Measurements from ENCODE around the gene WDR6. TPM values are rescaled to one million over a fixed set of nuclear protein-coding genes. Genes with fewer than 3 reads are reported as not detected.
A peak's percentile ranks its signal among the peaks of the same experiment; 100 is the strongest.

Gene WDR6
- polyA plus RNA-seq, 3 donors = 153 to 177 (median 168) TPM

DNA sequence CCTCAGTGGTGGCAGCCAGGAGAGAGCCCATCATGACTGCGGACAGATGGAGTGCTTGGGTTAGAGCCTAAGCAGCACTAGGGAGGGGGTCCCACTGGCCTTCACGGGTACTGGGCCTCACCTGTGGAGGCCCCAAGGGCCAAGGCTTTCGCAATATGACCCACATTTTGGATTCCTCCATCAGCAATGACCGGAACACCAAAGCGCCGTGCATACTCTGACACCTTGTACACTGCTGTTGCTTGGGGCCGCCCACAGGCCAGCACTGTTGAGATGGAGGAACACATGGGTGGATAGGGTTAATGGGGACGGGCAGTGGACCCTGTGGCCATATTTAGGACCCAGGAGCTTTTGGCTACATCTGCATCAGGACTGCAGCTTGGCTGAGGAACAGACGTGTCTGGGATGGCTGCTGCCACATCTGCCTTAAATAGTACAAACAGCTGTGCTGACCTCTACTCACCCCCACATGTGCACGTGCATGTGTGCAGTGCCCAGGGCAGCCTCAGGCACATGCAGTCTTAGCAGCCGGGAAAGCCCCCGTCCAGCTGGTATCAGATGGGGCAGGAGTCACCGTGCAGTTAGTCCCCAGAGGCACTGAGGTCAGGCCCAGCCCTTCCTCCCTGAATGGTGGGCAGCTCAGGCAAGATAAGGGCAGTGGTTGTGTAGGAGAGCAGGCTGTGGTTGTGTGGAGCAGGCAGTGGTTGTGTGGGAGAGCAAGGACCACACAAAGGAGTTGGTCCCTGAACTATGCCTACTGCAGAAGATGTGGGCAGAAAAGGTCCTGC, 18.0 kb downstream of the WDR6 start:
- DNase-seq (ENCODE audit: low read depth in 3 of 3, low spot score in 2 of 3) = no peak

DNA sequence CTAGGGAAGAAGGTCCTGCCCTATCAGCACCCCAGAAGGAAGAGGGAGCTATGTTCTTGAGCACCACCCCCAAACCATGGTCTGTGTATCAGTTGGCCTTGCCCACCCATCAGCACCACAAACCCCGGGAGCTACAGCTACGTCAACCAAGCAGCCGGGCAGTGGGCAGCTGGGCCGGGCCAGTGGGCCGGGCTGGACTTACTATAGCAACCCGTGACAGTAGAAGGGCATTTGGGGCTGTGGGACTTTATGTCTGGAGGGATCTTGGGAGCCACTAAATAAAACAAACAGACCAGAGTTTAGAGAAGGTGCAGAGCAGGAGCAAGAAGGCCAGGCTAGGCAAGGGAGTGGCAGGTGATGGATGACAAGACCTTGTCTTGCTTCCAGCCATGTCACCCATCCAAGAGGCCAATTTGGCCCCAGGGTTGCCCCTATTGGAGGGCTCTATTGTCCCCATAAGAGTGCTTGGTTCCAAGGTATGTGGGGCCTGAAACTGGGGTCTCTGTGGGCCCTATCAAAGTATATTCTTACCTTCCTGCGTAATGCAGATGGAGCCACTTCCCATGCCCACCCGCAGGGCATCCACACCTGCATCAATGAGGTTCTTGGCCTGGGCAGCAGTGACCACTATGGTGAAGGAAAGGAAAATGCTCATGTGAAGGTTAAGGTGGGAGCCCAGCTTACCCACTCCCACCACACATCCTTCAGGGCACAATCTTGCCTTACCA, 18.8 kb downstream of the WDR6 start:
- DNase-seq (ENCODE audit: low read depth in 3 of 3, low spot score in 2 of 3) = no peak

DNA sequence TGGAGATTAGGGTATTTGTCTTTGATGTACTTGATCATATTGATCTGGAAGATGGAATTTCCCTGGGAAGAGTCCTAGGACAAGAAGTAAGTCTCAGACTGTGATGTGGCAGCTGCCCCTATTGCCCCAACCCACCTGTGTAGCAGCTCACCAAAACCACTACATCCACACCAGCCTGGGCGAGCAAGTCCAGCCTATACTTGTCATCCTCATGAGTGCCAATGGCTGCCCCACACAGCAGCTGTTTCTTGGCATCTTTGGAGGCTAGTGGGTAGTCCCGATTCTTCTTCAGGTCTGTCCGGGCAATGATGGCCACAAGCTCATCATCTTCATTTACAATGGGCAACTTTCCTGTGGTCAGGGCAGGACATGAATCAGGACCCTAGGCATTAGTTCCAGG, 19.3 kb downstream of the WDR6 start:
- DNase-seq (ENCODE audit: low read depth in 3 of 3, low spot score in 2 of 3) = no peak

DNA sequence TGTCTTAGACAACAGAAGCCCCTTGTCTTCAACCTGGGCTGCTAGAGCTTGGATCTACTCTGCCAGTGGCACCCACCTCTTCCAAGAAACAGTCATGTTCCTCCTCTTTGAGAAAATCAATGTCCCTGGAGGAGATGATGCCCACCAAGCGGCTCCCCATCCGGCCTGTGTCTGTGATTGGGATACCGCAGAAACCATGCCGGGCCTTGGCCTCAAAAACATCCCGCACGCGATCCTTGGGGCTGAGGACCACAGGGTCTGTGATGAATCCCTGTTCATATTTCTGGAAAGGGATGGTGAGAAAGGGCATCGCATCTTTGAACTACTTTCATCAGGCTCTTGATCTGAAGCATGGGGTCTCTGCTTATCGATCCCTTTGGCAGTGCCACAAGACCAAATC, 20.4 kb downstream of the WDR6 start:
- DNase-seq (ENCODE audit: low read depth in 3 of 3, low spot score in 2 of 3) = no peak

DNA sequence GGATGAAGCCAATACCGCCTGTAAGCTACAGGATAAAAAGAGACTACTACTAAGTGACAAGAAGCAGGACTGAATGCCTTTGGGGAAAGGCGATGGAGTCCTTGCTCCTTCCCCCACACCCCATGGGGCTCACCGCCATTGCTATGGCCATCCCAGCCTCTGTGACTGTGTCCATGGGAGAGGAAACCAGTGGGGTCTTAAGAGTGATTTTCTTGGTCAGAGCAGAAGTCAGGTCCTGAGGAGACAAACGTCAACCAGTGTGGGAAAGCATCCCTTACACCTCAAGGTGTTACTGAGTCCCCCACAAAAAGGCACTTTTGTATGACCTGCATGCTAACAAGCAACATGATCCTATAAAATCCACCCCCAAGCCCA, 21.1 kb downstream of the WDR6 start:
- DNase-seq (ENCODE audit: low read depth in 3 of 3, low spot score in 2 of 3) = no peak

DNA sequence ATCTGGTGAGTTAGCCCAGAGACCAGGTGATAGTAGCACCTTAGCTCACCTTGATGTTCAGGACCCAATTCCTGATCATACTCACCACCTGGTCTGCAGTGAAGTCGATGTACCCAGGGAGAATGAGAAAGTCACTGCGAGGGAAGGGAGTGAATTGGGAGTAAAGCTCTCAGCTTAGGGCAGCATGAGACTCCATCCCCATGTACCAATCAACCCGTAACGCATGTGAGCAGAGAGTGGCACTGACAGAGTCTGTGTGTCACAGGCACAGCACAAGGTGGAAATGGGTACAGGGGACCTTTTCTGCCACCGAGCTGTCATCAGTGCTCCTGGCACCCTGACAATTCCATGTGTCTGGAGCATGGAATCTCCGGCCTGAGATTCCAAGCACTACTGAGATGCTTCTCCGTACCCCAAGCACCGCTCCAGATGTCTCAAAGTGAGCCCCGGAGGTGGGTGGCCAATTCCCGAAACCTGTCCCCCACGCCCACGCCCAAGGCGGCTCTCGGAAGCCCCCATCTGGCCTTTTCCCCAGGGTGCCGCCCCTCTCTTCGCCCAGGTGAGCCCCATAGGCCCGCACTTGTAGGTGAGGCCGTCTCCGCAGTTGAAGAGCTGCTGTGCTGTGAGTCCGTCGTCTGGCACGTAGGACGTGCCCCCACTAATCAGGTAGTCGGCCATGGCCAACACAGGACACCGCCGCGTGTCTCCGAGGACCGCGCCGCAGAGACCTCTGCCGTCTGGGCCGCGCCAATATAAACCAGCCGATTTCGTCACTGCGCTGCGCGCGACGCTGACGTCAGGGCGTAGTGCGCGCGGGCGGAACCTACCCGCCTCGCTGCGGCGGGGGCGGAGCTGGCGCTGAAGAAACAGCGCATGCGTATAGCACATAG, 21.7 kb downstream of the WDR6 start, which contains the start of gene IMPDH2:
Gene IMPDH2 (minus strand): TSS at position 726 of the 890 bp plus-strand sequence. CDS start 48 bp downstream, at position 678.
- DNase-seq (ENCODE audit: low read depth in 3 of 3, low spot score in 2 of 3) = peak; percentile 86 to 89 (median 87)

DNA sequence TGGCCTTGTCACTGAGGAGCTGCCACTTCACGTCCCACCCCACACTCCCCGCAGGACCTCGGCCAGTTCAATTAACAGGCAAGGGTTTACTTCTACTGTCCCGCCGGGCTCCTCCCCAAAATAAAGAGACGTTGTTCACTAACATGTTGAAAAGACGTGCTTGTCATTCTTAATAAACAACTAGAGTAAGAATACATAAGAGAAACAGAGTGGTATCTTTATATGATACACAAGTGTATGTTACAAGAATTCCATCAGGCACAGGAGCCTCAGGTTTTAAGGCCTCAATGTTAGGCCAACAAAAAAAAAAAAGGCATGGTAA, 22.3 kb downstream of the WDR6 start:
- DNase-seq (ENCODE audit: low read depth in 3 of 3, low spot score in 2 of 3) = no peak

DNA sequence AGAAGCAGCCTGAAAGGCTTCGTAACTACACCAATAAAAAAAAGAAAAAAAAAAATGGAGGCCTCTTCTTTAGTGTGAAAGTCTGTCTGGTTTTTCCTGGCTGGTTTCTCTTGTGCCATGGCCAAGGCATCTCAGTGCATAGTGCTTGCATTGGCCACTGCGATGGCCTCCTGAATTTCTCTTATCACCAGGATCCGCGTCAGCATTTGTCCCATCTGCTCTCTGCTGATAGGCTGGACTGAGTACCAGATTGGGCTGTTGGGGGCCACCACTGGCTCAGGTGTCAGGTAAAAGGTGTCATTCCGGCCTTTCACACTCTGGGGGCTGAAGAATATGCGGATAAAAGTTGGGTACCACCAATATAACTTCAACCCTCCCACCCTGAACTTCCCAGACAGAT, 23.1 kb downstream of the WDR6 start:
- DNase-seq (ENCODE audit: low read depth in 3 of 3, low spot score in 2 of 3) = no peak

DNA sequence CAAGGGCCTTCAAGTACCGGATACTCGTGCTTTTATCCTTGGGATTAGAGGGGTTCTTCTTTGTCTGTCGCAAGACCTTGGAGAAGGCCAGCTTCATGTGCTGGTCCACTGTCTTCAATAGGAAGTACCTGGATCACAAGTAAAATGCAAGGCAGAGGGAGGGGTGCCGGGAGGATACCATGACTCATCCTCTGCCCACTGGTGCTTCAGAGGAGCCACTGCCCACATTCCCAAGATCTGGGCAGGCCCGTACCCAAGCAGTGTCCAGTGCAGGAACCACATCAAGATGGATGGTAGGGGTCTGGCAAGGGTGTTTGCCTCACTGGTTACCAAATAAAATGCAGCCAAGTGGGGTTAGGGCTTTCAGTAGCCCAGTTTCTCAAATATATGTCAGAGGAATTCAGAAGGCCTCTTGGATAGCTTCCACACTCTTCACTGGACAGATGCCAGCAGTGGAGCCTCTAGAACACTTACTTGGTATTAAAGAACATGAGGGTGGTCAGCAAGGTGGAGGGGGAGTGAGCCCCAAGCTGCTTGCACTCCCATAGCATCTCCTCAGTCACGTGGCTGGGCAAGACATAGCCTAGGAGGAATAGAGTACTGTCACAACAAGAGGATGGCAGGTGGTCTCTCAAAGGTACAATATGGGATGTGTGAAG, 25.6 kb downstream of the WDR6 start:
- no peak for DNase-seq (ENCODE audit: low read depth in 3 of 3, low spot score in 2 of 3)

DNA sequence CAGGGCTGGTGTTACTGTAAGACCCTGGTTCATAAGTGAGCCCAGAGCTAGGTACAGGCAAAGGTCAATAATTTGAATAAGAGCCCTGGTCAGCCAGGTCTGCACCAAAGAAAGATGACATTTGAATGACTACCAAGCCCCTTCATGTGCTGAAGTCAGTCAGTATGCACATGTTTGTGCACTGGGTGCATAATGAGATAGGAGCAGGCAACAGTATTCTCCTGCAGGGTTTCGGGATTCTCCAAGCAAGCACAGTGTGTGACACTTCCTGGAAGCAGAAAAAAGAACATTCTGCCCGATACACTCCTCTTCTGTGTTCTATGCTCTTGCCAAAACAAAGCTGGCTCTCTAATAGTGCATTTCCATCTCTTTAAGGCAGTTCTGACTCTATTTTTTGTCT, 27.5 kb downstream of the WDR6 start:
- DNase-seq (ENCODE audit: low read depth in 3 of 3, low spot score in 2 of 3) = no peak

DNA sequence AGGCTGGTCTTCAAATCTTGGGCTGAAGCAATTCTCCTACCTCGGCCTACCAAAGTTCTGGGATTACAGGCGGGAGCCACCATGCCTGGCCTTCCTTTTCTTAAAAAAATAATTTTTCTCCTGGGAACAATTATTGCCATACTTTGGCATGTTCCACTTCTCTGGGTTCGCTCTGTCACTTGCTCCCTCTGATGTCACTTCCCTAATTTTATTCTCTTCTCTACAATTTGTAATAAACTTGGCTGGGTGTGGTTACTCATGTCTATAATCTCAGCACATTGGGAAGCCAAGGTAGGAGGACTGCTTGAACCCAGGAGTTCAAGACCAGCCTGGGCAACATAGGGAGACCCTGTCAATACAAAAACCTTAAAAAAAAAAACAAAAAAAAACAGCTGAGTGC, 28.1 kb downstream of the WDR6 start:
- no peak for DNase-seq (ENCODE audit: low read depth in 3 of 3, low spot score in 2 of 3)

DNA sequence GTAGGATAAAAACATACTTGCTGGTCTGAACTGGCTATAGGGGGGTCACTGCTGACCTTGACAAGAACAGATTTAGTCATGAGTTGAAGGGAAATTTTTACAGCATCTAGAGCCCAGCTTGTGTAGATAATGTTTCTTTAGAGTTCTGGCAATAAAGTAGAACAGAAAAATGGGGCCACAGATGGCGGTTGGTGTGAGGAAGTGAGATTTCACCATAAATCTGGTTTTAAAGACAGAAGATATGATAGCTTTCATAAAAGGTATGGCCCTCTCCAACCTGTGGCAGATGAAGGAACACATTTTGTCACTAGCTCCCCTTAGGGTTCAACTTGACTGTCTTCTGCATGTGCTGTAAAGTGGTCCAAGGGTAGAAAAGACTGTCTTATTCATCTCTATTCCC, 46.4 kb downstream of the WDR6 start:
- DNase-seq (ENCODE audit: low read depth in 3 of 3, low spot score in 2 of 3) = no peak

DNA sequence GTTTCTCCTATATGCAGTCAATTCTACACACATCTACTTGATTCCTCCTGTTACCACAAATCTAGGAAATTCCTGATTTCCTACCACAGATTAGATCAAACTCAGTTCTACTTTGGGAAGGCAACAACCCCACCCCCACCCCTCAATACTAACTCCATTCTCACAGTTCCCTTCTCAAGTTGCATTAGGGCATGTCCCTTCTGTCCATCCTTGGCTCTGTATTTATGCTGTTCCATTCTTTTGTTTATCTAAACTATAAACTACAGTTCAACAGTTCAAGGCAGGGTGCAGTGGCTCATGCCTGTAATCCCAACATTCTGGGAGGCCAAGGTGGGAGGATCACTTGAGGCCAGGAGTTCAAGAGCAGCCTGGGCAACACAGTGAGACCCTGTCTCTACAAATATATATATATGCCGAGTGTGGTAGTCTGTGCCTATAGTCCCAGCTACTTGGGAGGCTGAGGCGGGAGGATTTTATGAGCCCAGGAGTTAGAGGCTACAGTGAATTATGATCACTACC, 47.2 kb downstream of the WDR6 start:
- no peak for DNase-seq (ENCODE audit: low read depth in 3 of 3, low spot score in 2 of 3)

DNA sequence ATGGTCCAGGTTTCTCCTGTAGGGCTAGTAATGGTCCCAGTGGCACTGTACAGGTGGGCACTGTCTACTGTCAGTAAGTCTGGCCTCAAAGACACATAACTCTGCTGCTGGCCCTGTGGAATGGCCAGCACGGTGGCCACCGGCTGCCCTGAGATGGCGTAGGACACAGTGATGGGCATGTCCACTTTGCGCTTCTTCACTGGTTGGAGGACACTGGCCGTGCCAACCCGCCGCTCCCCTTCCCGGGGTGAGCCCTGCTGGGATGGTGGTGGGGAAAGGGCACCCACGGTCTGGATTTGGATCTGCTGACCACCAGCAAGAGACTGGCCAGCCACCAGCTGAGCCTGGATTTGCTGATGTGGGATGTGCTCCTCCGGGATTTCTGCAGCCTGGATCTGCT, 50.1 kb downstream of the WDR6 start:
- DNase-seq (ENCODE audit: low read depth in 3 of 3, low spot score in 2 of 3) = no peak

DNA sequence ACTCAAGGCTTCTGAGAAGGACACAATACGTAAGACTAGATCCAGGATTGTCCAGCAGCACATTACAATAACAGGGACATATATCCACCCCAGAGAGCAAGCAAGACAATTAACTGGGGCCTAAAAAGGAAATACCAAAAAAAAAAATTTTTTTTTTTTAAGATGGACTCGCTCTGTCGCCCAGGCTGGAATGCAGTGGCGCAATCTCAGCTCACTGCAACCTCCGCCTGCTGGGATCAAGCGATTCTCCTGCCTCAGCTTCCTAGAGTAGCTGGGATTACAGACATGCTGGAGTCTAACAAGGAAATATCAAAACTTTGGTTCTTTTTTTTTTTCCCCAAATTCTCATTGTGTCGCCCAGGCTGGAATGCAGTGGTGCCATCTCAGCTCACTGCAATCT, 50.8 kb downstream of the WDR6 start:
- no peak for DNase-seq (ENCODE audit: low read depth in 3 of 3, low spot score in 2 of 3)

Other genes with a start within 250 kb of the WDR6 start
- 10 to 100 TPM; 43.9 to 53.6 (median 50.5) TPM for gene PRKAR2A, start 159.5 kb upstream of the WDR6 start, polyA plus RNA-seq (ENCODE audit: insufficient read length in 3 of 3)
- 10 to 100 TPM; 21.5 to 26.1 (median 22.9) TPM for gene SLC25A20, start 108.5 kb upstream of the WDR6 start, polyA plus RNA-seq (ENCODE audit: insufficient read length in 3 of 3)
- 10 to 100 TPM; 67.7 to 76.3 (median 70.4) TPM for gene ARIH2, start 88.5 kb upstream of the WDR6 start, polyA plus RNA-seq (ENCODE audit: insufficient read length in 3 of 3)
- gene P4HTM, start 17.1 kb upstream of the WDR6 start, polyA plus RNA-seq (ENCODE audit: insufficient read length in 3 of 3) = 10 to 100 TPM; 39.1 to 42.3 (median 41.2) TPM
- 10 to 100 TPM; 76.4 to 85.5 (median 80.5) TPM for gene DALRD3, start 11.2 kb downstream of the WDR6 start, polyA plus RNA-seq (ENCODE audit: insufficient read length in 3 of 3)
- 10 to 100 TPM; 52.9 to 75.4 (median 62.6) TPM for gene NDUFAF3, start 14.7 kb downstream of the WDR6 start, polyA plus RNA-seq (ENCODE audit: insufficient read length in 3 of 3)
- 100 to 1,000 TPM; 217 to 226 (median 221) TPM for gene IMPDH2, start 22.0 kb downstream of the WDR6 start, polyA plus RNA-seq (ENCODE audit: insufficient read length in 3 of 3)
- gene QRICH1, start 86.7 kb downstream of the WDR6 start, polyA plus RNA-seq (ENCODE audit: insufficient read length in 3 of 3) = 10 to 100 TPM; 84.1 to 89.5 (median 86.9) TPM
- 100 to 1,000 TPM; 295 to 318 (median 300) TPM for gene QARS1, start 97.4 kb downstream of the WDR6 start, polyA plus RNA-seq (ENCODE audit: insufficient read length in 3 of 3)
- gene USP19, start 113.4 kb downstream of the WDR6 start, polyA plus RNA-seq (ENCODE audit: insufficient read length in 3 of 3) = 10 to 100 TPM; 60.2 to 63.0 (median 62.4) TPM
- gene LAMB2, start 125.7 kb downstream of the WDR6 start, polyA plus RNA-seq (ENCODE audit: insufficient read length in 3 of 3) = 100 to 1,000 TPM; 352 to 390 (median 365) TPM
- gene CCDC71, start 158.9 kb downstream of the WDR6 start, polyA plus RNA-seq (ENCODE audit: insufficient read length in 3 of 3) = 10 to 100 TPM; 24.5 to 25.8 (median 25.7) TPM
- gene KLHDC8B, start 164.2 kb downstream of the WDR6 start, polyA plus RNA-seq (ENCODE audit: insufficient read length in 3 of 3) = 10 to 100 TPM; 41.5 to 43.8 (median 43.4) TPM

Measured in right renal cortex interstitium (tissue), 3 donors.